HL-60 (cell line): ENCODE results near the gene SMIM45.

Experiments used
- GABPA ChIP-seq: IDR thresholded peaks from 2 replicates; pipeline ENCODE4 v1.6.1; 2012; ENCODE audit warnings: low read depth
- POLR2AphosphoS5 ChIP-seq: IDR thresholded peaks from 2 replicates; pipeline ENCODE4 v1.6.1; 2012; ENCODE audit warnings: low read depth
- SPI1 ChIP-seq: IDR thresholded peaks from 2 replicates; pipeline ENCODE4 v1.6.1; 2012; ENCODE audit warnings: low read depth, mild to moderate bottlenecking, borderline replicate concordance
- TF ChIP-seq, protein P1 (sequence below): IDR thresholded peaks from one replicate; pipeline ENCODE4 v1.5.1; 2011; ENCODE audit warnings: low read length, control low read depth, inconsistent platforms; ENCODE audit not compliant: insufficient read depth

DNA sequence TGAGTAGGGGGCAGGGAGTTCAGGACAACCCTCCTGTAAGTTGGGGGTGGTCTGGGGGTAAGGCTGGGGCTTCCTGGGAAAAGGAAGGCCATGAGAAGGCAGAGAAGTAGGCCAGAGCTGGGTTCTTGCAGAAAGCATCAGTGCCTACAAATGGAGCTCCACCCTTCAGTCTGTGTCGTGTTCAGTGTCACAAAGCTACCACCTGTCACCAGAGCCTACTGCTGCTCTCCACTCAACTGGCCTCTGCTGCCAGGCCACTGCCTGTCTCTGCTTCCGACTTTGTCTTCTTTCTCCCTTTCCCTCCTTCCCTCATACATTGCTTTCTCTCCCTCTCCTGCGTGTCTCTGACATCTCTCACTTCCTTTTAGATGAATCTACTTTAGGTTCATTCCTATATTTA lies 43.3 kb downstream of the SMIM45 start:
- no peak for TF ChIP-seq POLR2AphosphoS5
- TF ChIP-seq, protein P1, sequence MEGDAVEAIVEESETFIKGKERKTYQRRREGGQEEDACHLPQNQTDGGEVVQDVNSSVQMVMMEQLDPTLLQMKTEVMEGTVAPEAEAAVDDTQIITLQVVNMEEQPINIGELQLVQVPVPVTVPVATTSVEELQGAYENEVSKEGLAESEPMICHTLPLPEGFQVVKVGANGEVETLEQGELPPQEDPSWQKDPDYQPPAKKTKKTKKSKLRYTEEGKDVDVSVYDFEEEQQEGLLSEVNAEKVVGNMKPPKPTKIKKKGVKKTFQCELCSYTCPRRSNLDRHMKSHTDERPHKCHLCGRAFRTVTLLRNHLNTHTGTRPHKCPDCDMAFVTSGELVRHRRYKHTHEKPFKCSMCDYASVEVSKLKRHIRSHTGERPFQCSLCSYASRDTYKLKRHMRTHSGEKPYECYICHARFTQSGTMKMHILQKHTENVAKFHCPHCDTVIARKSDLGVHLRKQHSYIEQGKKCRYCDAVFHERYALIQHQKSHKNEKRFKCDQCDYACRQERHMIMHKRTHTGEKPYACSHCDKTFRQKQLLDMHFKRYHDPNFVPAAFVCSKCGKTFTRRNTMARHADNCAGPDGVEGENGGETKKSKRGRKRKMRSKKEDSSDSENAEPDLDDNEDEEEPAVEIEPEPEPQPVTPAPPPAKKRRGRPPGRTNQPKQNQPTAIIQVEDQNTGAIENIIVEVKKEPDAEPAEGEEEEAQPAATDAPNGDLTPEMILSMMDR, result no peak
- no peak for TF ChIP-seq GABPA
- no peak for TF ChIP-seq SPI1
